ENCODE data around the gene CFAP58.

CFAP58 gene

DNA sequence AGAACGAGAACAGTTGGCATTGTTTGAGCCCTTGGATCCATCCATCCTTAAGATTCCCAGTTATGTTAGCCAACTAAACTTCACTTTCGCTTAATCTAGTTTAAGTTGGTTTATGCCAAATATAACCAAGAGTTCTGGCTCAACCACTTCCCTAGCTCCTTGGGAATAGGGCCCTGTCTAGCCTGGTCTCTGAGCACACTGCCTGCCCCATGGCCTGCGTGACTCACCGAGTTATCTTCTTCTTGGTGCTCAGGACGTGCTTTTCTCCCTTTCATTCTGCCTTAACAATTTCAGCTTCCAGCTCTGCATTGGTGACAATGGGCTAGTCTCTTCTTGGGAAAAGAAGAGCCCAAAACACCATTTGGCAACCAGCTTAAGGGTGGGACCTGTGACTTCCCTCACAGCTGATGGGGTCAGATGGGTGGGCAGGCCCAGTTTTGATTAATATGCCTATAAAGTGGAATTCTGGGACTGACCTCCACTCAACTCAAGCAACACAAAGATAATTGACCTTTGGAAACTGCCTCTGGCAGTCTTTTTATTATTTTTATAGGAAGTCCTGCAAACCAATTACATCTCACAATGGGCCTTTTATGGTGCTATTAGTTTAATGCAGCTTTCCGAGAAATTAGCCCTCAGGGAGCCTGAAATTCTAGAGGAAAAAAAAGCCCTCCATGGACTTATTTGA, 126.4 kb downstream of the CFAP58 start:
- Histone ChIP-seq H3K9ac (ENCODE audit: low read length) (no peak overlapping the region), H3K36me3 (ENCODE audit: insufficient read depth, low read length) (no peaks in the 10 kb centered on the region), H3K4me1 (ENCODE audit: insufficient read depth, low read length) (no peaks in the 10 kb centered on the region), H3K9me3 (ENCODE audit: low read length) (no peaks in the 10 kb centered on the region), H3K27me3 (ENCODE audit: control insufficient read depth in 1 of 2, insufficient read depth in 2 of 2, low read length in 2 of 2) (no peaks in the 10 kb centered on the region), H3K4me3 (ENCODE audit: low read depth in 1 of 2, low read length in 2 of 2) (no peak overlapping the region), H3K27ac (ENCODE audit: low read depth, low read length) (no peak overlapping the region)

DNA sequence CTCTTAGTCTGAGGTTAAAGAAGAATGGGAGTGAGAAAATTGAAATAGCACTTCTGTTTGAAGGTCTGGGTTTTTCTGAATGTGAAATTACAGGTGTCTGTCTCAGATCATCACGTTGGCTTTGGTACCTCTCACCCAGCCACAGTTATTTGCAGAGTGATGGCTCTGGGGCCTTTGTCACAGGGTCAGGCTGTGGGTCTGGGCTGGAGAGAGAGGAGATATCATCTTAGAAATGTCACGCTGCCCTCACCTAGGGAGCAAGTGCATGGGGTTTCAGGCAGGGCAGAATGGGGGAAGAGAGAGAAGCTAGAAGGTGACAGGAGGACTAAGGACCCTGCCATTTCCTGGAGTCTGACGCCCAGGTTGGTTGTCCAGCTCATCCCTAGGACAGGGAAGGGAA, 127.2 kb downstream of the CFAP58 start:
- H3K27ac ChIP-seq (ENCODE audit: low read depth, low read length), result no peak overlapping the region
- H3K27me3 ChIP-seq (ENCODE audit: control insufficient read depth in 1 of 2, insufficient read depth in 2 of 2, low read length in 2 of 2), result no peaks in the 10 kb centered on the region
- H3K4me1 ChIP-seq (ENCODE audit: insufficient read depth, low read length), result no peaks in the 10 kb centered on the region
- H3K9me3 ChIP-seq (ENCODE audit: low read length), result no peaks in the 10 kb centered on the region
- no peaks in the 10 kb centered on the region for H3K36me3 ChIP-seq (ENCODE audit: insufficient read depth, low read length)
- no peak overlapping the region for H3K9ac ChIP-seq (ENCODE audit: low read length)
- no peak overlapping the region for H3K4me3 ChIP-seq (ENCODE audit: low read depth in 1 of 2, low read length in 2 of 2)

DNA sequence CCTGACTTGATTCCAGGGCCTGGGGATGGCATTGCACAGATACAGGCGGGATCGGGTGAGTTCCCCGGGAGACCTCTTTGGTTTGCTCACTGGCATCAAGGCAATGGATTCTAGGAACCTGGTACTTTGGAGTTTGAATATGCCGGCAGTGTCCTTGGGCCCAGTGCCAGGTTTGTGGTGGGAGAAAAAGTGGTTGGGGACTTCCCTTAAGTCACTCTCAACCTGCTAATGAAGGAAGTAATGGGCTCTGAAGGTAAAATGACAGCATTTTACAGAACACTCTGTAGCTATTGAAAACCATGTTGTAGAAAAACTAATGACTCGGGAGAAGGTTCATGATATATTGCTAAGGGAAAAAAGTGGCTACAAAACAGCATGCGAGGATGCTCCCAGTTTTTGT, 129.9 kb downstream of the CFAP58 start:
- Histone ChIP-seq H3K4me3 (ENCODE audit: low read depth in 1 of 2, low read length in 2 of 2) (no peak overlapping the region), H3K4me1 (ENCODE audit: insufficient read depth, low read length) (no peaks in the 10 kb centered on the region), H3K9ac (ENCODE audit: low read length) (no peak overlapping the region), H3K27ac (ENCODE audit: low read depth, low read length) (no peak overlapping the region), H3K9me3 (ENCODE audit: low read length) (no peaks in the 10 kb centered on the region), H3K36me3 (ENCODE audit: insufficient read depth, low read length) (no peaks in the 10 kb centered on the region), H3K27me3 (ENCODE audit: control insufficient read depth in 1 of 2, insufficient read depth in 2 of 2, low read length in 2 of 2) (no peaks in the 10 kb centered on the region)

DNA sequence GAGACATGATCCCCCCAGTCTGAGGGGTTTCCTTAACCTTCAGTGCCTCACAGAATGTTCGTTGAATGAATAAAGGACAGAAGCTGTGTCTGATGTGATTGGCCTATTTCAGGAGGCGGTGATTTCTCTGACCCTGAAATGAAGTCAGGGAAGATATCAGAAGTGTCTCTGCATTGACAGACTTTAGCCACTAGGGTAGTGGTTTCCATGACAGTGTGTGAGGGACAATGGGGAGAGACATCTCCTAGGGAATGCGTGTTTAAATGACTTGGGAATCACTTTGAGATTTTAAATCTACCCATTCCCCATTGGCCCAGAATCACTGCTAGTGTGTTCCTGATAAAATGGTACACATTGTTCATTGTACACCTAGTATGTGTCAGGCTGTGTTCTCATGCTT, 132.0 kb downstream of the CFAP58 start:
- no peaks in the 10 kb centered on the region for H3K27me3 ChIP-seq (ENCODE audit: control insufficient read depth in 1 of 2, insufficient read depth in 2 of 2, low read length in 2 of 2)
- no peak overlapping the region for H3K9ac ChIP-seq (ENCODE audit: low read length)

DNA sequence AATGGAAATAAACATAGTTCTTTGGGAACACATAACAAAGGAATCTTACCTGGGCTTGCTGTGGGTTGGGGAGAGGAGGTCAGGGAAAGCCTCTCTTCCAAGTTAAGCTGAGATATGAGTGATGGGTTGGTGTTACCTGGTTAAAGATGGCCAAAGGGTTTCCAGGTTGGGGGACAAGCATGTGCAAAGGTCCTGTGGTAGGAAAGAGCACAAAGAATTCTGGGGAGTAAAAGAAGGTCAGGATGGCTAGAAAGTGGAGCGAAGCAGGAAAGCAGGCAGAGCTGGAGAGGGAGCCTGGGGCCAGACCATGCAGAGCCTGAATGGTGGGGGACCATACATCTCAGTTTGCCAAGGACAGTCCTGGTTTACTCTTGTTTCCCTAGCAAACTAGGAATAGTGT, 133.2 kb downstream of the CFAP58 start:
- Histone ChIP-seq H3K9ac (ENCODE audit: low read length) (no peak overlapping the region), H3K4me1 (ENCODE audit: insufficient read depth, low read length) (no peaks in the 10 kb centered on the region), H3K27me3 (ENCODE audit: control insufficient read depth in 1 of 2, insufficient read depth in 2 of 2, low read length in 2 of 2) (no peaks in the 10 kb centered on the region), H3K4me3 (ENCODE audit: low read depth in 1 of 2, low read length in 2 of 2) (no peak overlapping the region), H3K36me3 (ENCODE audit: insufficient read depth, low read length) (no peaks in the 10 kb centered on the region), H3K27ac (ENCODE audit: low read depth, low read length) (no peak overlapping the region), H3K9me3 (ENCODE audit: low read length) (no peaks in the 10 kb centered on the region)

More for the DNA sequence above, 132.0 kb downstream of the CFAP58 start:
- H3K4me1 ChIP-seq (ENCODE audit: insufficient read depth, low read length), result no peaks in the 10 kb centered on the region
- H3K4me3 ChIP-seq (ENCODE audit: low read depth in 1 of 2, low read length in 2 of 2), result no peak overlapping the region
- no peaks in the 10 kb centered on the region for H3K9me3 ChIP-seq (ENCODE audit: low read length)
- H3K36me3 ChIP-seq (ENCODE audit: insufficient read depth, low read length), result no peaks in the 10 kb centered on the region
- H3K27ac ChIP-seq (ENCODE audit: low read depth, low read length), result no peak overlapping the region

DNA sequence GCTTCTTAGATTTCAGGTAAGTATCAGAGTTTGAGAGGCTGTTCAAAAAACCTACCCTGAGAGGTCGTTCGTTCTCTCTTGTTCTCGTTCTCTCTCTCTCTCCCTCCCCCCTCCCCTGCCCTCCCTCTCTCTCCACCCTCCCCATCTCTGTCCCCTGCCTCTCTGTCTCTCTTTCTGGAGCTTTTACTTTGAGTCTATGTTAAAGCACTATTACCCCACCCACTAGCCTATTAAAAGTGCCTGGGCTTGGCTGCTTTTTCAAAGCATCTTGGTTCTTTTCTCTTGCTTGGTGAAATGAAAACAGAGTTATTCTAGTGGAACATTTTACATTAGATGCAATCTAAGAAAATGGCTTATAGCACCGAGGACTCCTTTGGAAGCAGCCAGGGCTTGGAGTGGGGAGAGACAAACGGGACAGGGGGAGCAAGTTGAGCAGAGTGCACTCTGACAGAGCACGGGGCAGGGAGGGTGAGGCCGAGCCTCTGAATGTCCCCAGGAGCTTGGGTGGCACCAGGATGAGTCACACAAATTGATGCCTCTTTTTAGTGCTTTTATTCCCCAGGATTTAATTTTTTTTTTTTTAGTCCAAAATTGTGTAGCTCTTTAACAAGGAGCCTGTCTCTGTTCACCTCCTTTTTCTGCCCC, 134.3 kb downstream of the CFAP58 start:
- no peak overlapping the region for H3K27ac ChIP-seq (ENCODE audit: low read depth, low read length)
- H3K9ac ChIP-seq (ENCODE audit: low read length), result no peak overlapping the region

DNA sequence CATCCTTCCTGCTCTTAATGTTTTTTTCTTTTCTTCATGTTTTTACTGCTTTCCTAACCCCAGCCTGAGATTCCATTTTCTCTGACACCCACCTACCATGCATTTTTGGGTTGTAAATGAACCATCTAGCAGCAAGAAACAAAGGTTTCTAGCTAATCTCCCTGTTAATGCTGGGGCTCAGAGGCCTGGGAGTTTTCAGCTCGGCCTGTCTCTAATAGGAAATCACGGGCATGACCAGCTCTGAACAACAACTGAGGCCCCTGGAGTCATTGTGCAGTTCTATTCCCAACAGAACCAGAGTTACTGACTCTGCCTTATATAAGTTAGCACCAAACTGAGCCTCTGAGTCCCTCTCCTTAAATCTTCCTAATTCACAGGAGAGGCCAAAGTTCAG, 134.8 kb downstream of the CFAP58 start:
- Histone ChIP-seq H3K9ac (ENCODE audit: low read length) (no peak overlapping the region), H3K27me3 (ENCODE audit: control insufficient read depth in 1 of 2, insufficient read depth in 2 of 2, low read length in 2 of 2) (no peaks in the 10 kb centered on the region), H3K36me3 (ENCODE audit: insufficient read depth, low read length) (no peaks in the 10 kb centered on the region), H3K4me1 (ENCODE audit: insufficient read depth, low read length) (peaks cover 8% of the 10 kb centered on the region), H3K27ac (ENCODE audit: low read depth, low read length) (no peak overlapping the region), H3K9me3 (ENCODE audit: low read length) (no peaks in the 10 kb centered on the region), H3K4me3 (ENCODE audit: low read depth in 1 of 2, low read length in 2 of 2) (no peak overlapping the region)

More for the DNA sequence above, 134.3 kb downstream of the CFAP58 start:
- Histone ChIP-seq H3K36me3 (ENCODE audit: insufficient read depth, low read length) (no peaks in the 10 kb centered on the region), H3K4me1 (ENCODE audit: insufficient read depth, low read length) (peaks cover 7% of the 10 kb centered on the region), H3K27me3 (ENCODE audit: control insufficient read depth in 1 of 2, insufficient read depth in 2 of 2, low read length in 2 of 2) (no peaks in the 10 kb centered on the region), H3K9me3 (ENCODE audit: low read length) (no peaks in the 10 kb centered on the region), H3K4me3 (ENCODE audit: low read depth in 1 of 2, low read length in 2 of 2) (no peak overlapping the region)

DNA sequence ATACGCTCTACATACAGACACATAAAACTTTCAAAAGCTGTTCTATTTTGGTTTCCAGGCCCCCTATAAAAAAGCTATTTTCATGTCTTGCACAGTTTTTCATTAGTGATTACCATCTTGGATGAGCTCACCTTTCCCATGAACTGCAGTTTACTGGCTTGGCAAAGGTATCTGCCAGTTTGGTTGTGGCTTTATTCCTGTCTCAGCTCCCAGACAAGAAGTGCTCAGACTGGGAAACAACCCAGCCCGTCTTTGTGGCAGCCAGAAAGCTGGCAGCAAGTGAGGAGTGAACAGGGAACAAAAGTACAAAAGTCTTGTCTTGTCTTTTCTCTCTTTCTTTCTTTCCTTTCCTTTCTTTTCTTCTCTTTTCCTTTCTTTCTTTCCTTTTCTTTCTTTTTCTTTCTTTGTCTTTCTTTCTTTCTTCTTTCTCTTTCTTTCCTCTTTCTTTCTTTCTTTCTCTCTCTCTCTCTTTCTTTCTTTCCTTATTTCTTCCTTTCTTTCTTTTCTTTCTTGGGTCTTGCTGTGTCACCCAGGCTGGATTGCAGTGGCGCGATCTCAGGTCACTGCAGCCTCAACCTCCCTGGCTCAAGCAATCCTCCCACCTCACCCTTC, 138.8 kb downstream of the CFAP58 start:
- Histone ChIP-seq H3K9ac (ENCODE audit: low read length) (no peak overlapping the region), H3K36me3 (ENCODE audit: insufficient read depth, low read length) (no peaks in the 10 kb centered on the region), H3K4me3 (ENCODE audit: low read depth in 1 of 2, low read length in 2 of 2) (no peak overlapping the region), H3K27ac (ENCODE audit: low read depth, low read length) (no peak overlapping the region), H3K27me3 (ENCODE audit: control insufficient read depth in 1 of 2, insufficient read depth in 2 of 2, low read length in 2 of 2) (no peaks in the 10 kb centered on the region), H3K4me1 (ENCODE audit: insufficient read depth, low read length) (peaks cover 8% of the 10 kb centered on the region), H3K9me3 (ENCODE audit: low read length) (no peaks in the 10 kb centered on the region)

DNA sequence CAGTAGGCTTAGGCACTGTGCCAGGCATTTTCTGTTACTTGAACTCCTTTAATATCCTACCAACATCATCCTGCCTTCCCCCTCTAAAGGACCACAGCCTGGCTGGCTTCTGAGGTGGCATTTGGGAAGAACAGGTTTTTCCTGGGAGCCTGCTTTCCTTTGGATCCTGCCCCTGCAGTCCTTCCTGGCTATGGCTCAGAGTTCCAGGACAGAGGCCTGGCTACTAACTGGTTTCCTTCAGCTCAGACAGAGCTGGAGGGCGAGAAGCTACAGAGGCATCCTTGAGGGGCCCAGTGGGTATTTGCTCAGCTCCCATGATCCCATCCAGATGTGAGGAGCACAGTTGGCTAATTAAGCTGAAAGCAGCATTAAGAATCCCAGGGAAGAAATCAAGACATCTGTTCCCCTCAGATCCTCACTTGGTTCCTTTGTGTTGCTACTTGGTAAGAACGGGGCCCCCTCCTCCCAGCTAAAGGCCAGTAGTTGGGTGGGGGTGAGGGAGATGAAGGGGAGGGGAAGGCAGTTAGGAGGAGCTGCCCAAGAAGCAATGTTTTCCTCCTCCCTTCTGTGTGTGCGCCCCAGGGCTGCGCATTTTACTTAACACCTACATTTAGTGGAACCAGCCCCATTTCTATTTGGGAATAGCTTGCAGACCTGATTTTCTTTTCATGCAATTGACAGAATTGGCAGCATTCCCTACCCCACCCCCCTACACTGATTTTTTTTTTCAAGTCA, 144.9 kb downstream of the CFAP58 start:
- H3K27ac ChIP-seq (ENCODE audit: low read depth, low read length), result no peak overlapping the region
- no peak overlapping the region for H3K4me3 ChIP-seq (ENCODE audit: low read depth in 1 of 2, low read length in 2 of 2)
- no peaks in the 10 kb centered on the region for H3K27me3 ChIP-seq (ENCODE audit: control insufficient read depth in 1 of 2, insufficient read depth in 2 of 2, low read length in 2 of 2)
- H3K9ac ChIP-seq (ENCODE audit: low read length), result no peak overlapping the region
- no peaks in the 10 kb centered on the region for H3K9me3 ChIP-seq (ENCODE audit: low read length)
- H3K4me1 ChIP-seq (ENCODE audit: insufficient read depth, low read length), result no peaks in the 10 kb centered on the region
- no peaks in the 10 kb centered on the region for H3K36me3 ChIP-seq (ENCODE audit: insufficient read depth, low read length)

DNA sequence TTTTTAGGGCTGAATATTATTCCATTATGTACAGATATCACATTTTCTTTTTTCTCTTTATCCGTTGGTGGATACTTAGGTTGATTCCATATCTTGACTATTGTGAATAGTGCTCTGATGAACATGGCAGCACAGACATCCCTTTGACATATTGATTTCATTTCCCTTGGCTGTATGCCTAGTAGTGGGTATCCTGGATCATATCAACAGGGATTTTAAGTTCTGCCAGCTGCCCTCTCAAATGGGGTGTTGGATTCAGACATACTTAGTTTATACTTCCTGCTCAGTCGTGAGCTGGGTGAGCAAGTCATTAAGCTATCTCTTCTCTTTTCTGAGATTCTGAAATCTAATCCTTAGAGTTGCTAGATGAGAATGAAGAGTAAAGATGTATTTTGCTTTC, 147.8 kb downstream of the CFAP58 start:
- H3K27me3 ChIP-seq (ENCODE audit: control insufficient read depth in 1 of 2, insufficient read depth in 2 of 2, low read length in 2 of 2), result no peaks in the 10 kb centered on the region
- H3K4me1 ChIP-seq (ENCODE audit: insufficient read depth, low read length), result no peaks in the 10 kb centered on the region
- H3K9me3 ChIP-seq (ENCODE audit: low read length), result no peaks in the 10 kb centered on the region
- no peak overlapping the region for H3K9ac ChIP-seq (ENCODE audit: low read length)
- no peaks in the 10 kb centered on the region for H3K36me3 ChIP-seq (ENCODE audit: insufficient read depth, low read length)
- H3K4me3 ChIP-seq (ENCODE audit: low read depth in 1 of 2, low read length in 2 of 2), result no peak overlapping the region
- H3K27ac ChIP-seq (ENCODE audit: low read depth, low read length), result no peak overlapping the region

DNA sequence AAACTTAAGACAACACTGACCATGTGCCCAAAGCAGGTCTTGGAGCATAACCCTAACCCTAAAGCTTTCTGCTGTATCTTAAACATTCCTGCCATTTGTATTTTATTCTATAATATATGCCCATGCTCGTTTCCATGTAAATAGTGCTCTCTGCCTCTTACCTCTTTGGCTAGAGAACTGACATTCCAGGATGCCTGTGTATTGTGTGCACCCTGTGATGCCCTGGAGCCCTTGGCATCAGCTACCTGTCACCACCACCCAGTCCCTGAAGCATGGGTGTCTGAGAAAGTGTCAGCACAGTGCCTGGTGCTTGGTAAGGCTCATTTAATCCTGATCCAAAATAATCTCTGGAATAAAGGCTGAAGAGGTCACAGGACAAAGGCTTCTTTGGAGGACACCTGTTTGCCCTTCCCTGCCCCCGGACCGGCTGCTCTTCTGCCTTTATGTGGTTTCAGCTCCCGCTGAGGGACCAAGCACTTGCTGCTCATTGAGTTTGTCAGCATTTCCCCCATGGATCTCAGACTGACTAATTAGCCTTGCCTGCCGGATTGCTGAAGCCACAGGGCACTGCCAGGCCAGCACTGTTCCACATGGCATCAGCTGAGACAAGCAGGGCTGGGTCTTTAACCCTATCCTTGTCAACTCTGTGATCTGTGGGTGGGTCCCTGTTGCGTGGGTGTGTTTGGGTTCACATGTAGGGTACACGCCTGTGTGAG, 148.4 kb downstream of the CFAP58 start:
- H3K27ac ChIP-seq (ENCODE audit: low read depth, low read length), result no peak overlapping the region
- H3K4me3 ChIP-seq (ENCODE audit: low read depth in 1 of 2, low read length in 2 of 2), result no peak overlapping the region

More for the DNA sequence above, 148.4 kb downstream of the CFAP58 start:
- Histone ChIP-seq H3K9me3 (ENCODE audit: low read length) (no peaks in the 10 kb centered on the region), H3K4me1 (ENCODE audit: insufficient read depth, low read length) (no peaks in the 10 kb centered on the region), H3K9ac (ENCODE audit: low read length) (no peak overlapping the region), H3K36me3 (ENCODE audit: insufficient read depth, low read length) (no peaks in the 10 kb centered on the region), H3K27me3 (ENCODE audit: control insufficient read depth in 1 of 2, insufficient read depth in 2 of 2, low read length in 2 of 2) (no peaks in the 10 kb centered on the region)
